ENCODE results near the gene SPTSSB. TPM values are rescaled to one million over a fixed set of nuclear protein-coding genes. Genes with fewer than 3 reads are reported as not detected.

SPTSSB gene
- total and polyA plus RNA-seq, 2 donors (not counting 1 experiment from before 2014, with no cell fraction given): under 0.01 TPM; not detected in 1

DNA sequence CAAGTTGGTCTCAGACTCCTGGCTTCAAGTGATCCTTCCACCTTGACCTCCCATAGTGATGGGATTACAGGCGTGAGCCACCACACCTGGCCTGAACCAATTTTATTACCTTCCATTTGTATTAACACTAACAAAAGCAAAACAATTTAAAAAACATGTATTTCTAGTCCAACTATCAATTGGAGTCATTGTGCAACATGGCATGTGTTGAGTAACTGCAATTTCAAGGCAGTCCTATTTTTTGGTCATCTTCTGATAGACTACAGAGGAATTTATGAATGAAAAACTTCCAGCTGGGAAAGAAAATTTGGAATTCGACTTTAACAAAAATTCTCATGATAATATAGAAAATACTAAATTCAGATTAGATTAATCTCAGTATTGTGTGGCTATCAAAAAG, 16.8 kb downstream of the SPTSSB start:
- no peak overlapping the region for H3K27ac ChIP-seq (ENCODE audit: insufficient read depth, low read length)
- no peaks in the 10 kb centered on the region for H3K9me3 ChIP-seq (ENCODE audit: control insufficient read depth, insufficient read depth, low read depth, low read length)
- DNase-seq (ENCODE audit: low read depth in 2 of 2): no peak
- no peaks in the 10 kb centered on the region for H3K4me1 ChIP-seq (ENCODE audit: control insufficient read depth, extremely low read depth, insufficient read depth, low read length)
- H3K4me2 ChIP-seq (ENCODE audit: extremely low read depth, insufficient read depth, low read length): no peak overlapping the region
- TF ChIP-seq EZH2 (IDR thresholded peaks at IDR 0.05; ENCODE audit: low read length, missing control alignments): no peak
- TF ChIP-seq, protein P1, sequence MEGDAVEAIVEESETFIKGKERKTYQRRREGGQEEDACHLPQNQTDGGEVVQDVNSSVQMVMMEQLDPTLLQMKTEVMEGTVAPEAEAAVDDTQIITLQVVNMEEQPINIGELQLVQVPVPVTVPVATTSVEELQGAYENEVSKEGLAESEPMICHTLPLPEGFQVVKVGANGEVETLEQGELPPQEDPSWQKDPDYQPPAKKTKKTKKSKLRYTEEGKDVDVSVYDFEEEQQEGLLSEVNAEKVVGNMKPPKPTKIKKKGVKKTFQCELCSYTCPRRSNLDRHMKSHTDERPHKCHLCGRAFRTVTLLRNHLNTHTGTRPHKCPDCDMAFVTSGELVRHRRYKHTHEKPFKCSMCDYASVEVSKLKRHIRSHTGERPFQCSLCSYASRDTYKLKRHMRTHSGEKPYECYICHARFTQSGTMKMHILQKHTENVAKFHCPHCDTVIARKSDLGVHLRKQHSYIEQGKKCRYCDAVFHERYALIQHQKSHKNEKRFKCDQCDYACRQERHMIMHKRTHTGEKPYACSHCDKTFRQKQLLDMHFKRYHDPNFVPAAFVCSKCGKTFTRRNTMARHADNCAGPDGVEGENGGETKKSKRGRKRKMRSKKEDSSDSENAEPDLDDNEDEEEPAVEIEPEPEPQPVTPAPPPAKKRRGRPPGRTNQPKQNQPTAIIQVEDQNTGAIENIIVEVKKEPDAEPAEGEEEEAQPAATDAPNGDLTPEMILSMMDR (conservative IDR thresholded peaks at IDR 0.05 in 1 of 2, IDR thresholded peaks at IDR 0.05 in 1 of 2; ENCODE audit: low read depth in 1 of 2, low read length in 2 of 2): no peak
- no peak overlapping the region for H2AFZ ChIP-seq (ENCODE audit: low read length)
- no peaks in the 10 kb centered on the region for H3K27me3 ChIP-seq (ENCODE audit: control insufficient read depth, insufficient read depth, low read length)
- H3K79me2 ChIP-seq (ENCODE audit: control insufficient read depth, insufficient read depth, low read length): no peaks in the 10 kb centered on the region
- H3K36me3 ChIP-seq (ENCODE audit: control insufficient read depth, insufficient read depth, low read length): no peaks in the 10 kb centered on the region
- H4K20me1 ChIP-seq (ENCODE audit: control insufficient read depth, extremely low read depth, insufficient read depth, low read length): no peaks in the 10 kb centered on the region
- no peak overlapping the region for H3K4me3 ChIP-seq (replicated peaks in 1 of 4; ENCODE audit: control extremely low read depth in 1 of 4, insufficient read depth in 1 of 4, low read depth in 3 of 4, low read length in 4 of 4)
- no peak overlapping the region for H3K9ac ChIP-seq (ENCODE audit: insufficient read depth, low read length)

GRCh38 chr3:161351330-161351729, 20.0 kb downstream of the SPTSSB start:
- no peaks in the 10 kb centered on the region for H3K9me3 ChIP-seq (ENCODE audit: control insufficient read depth, insufficient read depth, low read depth, low read length)
- DNase-seq (ENCODE audit: low read depth in 2 of 2): no peak
- TF ChIP-seq, protein P1 (conservative IDR thresholded peaks at IDR 0.05 in 1 of 2, IDR thresholded peaks at IDR 0.05 in 1 of 2; ENCODE audit: low read depth in 1 of 2, low read length in 2 of 2): no peak
- TF ChIP-seq EZH2 (IDR thresholded peaks at IDR 0.05; ENCODE audit: low read length, missing control alignments): no peak
- no peaks in the 10 kb centered on the region for H3K79me2 ChIP-seq (ENCODE audit: control insufficient read depth, insufficient read depth, low read length)
- H3K27me3 ChIP-seq (ENCODE audit: control insufficient read depth, insufficient read depth, low read length): no peaks in the 10 kb centered on the region
- H3K4me1 ChIP-seq (ENCODE audit: control insufficient read depth, extremely low read depth, insufficient read depth, low read length): no peaks in the 10 kb centered on the region
- H3K9ac ChIP-seq (ENCODE audit: insufficient read depth, low read length): no peak overlapping the region
- no peak overlapping the region for H3K4me2 ChIP-seq (ENCODE audit: extremely low read depth, insufficient read depth, low read length)
- H3K4me3 ChIP-seq (replicated peaks in 1 of 4; ENCODE audit: control extremely low read depth in 1 of 4, insufficient read depth in 1 of 4, low read depth in 3 of 4, low read length in 4 of 4): no peak overlapping the region
- H4K20me1 ChIP-seq (ENCODE audit: control insufficient read depth, extremely low read depth, insufficient read depth, low read length): no peaks in the 10 kb centered on the region
- H3K36me3 ChIP-seq (ENCODE audit: control insufficient read depth, insufficient read depth, low read length): no peaks in the 10 kb centered on the region
- no peak overlapping the region for H3K27ac ChIP-seq (ENCODE audit: insufficient read depth, low read length)
- H2AFZ ChIP-seq (ENCODE audit: low read length): no peak overlapping the region

DNA sequence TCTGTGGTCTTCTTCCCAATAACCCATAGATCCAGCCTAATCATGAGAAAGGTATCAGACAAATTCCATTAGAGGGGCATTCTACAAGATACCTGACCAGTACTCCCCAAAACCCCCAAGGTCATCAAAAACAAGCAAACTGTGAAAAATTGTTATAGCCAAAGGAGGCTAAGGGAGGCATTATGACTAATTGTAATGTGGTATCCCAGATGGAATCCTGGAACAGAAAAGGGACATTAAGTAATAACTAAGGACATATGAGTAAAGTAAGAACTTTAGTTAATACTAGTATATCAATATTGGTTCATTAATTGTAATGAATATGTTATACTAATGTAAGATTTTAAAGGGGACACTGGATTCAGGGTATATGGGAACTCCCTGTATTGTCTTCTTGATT, 20.4 kb downstream of the SPTSSB start:
- no peaks in the 10 kb centered on the region for H3K9me3 ChIP-seq (ENCODE audit: control insufficient read depth, insufficient read depth, low read depth, low read length)
- no peak overlapping the region for H3K4me3 ChIP-seq (replicated peaks in 1 of 4; ENCODE audit: control extremely low read depth in 1 of 4, insufficient read depth in 1 of 4, low read depth in 3 of 4, low read length in 4 of 4)
- DNase-seq (ENCODE audit: low read depth in 2 of 2): peak in 1 of 2 donors; percentile 17
- H3K4me2 ChIP-seq (ENCODE audit: extremely low read depth, insufficient read depth, low read length): no peak overlapping the region
- no peak overlapping the region for H3K27ac ChIP-seq (ENCODE audit: insufficient read depth, low read length)
- no peaks in the 10 kb centered on the region for H3K4me1 ChIP-seq (ENCODE audit: control insufficient read depth, extremely low read depth, insufficient read depth, low read length)
- no peaks in the 10 kb centered on the region for H3K27me3 ChIP-seq (ENCODE audit: control insufficient read depth, insufficient read depth, low read length)
- H4K20me1 ChIP-seq (ENCODE audit: control insufficient read depth, extremely low read depth, insufficient read depth, low read length): no peaks in the 10 kb centered on the region
- H3K9ac ChIP-seq (ENCODE audit: insufficient read depth, low read length): no peak overlapping the region
- no peak overlapping the region for H2AFZ ChIP-seq (ENCODE audit: low read length)
- TF ChIP-seq EZH2 (IDR thresholded peaks at IDR 0.05; ENCODE audit: low read length, missing control alignments): no peak
- no peaks in the 10 kb centered on the region for H3K79me2 ChIP-seq (ENCODE audit: control insufficient read depth, insufficient read depth, low read length)
- no peaks in the 10 kb centered on the region for H3K36me3 ChIP-seq (ENCODE audit: control insufficient read depth, insufficient read depth, low read length)
